Ishikawa (cell line): ENCODE measurements around the gene ADGRG6.

Source experiments
- CREB1 ChIP-seq: IDR thresholded peaks from 2 replicates; pipeline ENCODE4 v1.6.1; 2012; ENCODE audit warnings: low read depth
- EGR1 ChIP-seq: IDR thresholded peaks from 2 replicates; pipeline ENCODE4 v1.6.1; 2012
- EP300 ChIP-seq: IDR thresholded peaks from 2 replicates; pipeline ENCODE4 v1.6.1; 2012; ENCODE audit warnings: borderline replicate concordance
- FOXM1 ChIP-seq: IDR thresholded peaks from 2 replicates; pipeline ENCODE4 v1.6.1; 2012; ENCODE audit warnings: low read depth, borderline replicate concordance
- RAD21 ChIP-seq: IDR thresholded peaks from 2 replicates; pipeline ENCODE4 v1.6.1; 2012; ENCODE audit warnings: low read depth
- TAF1 ChIP-seq: IDR thresholded peaks from 2 replicates; pipeline ENCODE4 v1.6.1; 2012; ENCODE audit warnings: low read depth, mild to moderate bottlenecking
- YY1 ChIP-seq: IDR thresholded peaks from 2 replicates; pipeline ENCODE4 v1.6.1; 2012; ENCODE audit warnings: low read depth
- TF ChIP-seq, protein P1 (sequence below): IDR thresholded peaks from 2 replicates; pipeline ENCODE4 v1.6.1; 2012; ENCODE audit warnings: low read depth, mild to moderate bottlenecking
- TF ChIP-seq, protein P2 (sequence below): IDR thresholded peaks from 2 replicates; pipeline ENCODE4 v1.6.1; 2012
- TF ChIP-seq, protein P3 (sequence below): IDR thresholded peaks from 2 replicates; pipeline ENCODE4 v1.6.1; 2012

DNA sequence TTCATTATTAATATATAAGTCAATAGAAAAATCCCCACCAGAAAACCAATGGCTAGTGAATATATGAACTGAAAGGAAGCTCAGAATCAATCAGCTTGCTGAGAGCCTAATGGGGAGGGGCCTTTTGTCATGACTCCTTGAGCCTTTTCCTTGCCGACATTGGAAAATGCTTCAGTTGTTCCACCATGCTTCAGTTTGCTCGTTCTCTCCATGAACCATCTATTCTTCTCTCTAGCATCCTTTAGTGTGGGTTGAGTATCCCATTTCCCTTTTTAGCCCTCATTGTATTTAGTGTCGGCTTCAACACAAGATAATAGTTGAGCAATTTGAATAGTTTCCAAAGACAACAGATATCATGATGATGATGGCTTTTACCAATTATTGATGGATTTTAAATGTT lies 139.9 kb downstream of the ADGRG6 start:
- TF ChIP-seq, protein P1, sequence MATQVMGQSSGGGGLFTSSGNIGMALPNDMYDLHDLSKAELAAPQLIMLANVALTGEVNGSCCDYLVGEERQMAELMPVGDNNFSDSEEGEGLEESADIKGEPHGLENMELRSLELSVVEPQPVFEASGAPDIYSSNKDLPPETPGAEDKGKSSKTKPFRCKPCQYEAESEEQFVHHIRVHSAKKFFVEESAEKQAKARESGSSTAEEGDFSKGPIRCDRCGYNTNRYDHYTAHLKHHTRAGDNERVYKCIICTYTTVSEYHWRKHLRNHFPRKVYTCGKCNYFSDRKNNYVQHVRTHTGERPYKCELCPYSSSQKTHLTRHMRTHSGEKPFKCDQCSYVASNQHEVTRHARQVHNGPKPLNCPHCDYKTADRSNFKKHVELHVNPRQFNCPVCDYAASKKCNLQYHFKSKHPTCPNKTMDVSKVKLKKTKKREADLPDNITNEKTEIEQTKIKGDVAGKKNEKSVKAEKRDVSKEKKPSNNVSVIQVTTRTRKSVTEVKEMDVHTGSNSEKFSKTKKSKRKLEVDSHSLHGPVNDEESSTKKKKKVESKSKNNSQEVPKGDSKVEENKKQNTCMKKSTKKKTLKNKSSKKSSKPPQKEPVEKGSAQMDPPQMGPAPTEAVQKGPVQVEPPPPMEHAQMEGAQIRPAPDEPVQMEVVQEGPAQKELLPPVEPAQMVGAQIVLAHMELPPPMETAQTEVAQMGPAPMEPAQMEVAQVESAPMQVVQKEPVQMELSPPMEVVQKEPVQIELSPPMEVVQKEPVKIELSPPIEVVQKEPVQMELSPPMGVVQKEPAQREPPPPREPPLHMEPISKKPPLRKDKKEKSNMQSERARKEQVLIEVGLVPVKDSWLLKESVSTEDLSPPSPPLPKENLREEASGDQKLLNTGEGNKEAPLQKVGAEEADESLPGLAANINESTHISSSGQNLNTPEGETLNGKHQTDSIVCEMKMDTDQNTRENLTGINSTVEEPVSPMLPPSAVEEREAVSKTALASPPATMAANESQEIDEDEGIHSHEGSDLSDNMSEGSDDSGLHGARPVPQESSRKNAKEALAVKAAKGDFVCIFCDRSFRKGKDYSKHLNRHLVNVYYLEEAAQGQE: no peak
- no peak for TF ChIP-seq TAF1
- TF ChIP-seq CREB1: no peak
- TF ChIP-seq, protein P2, sequence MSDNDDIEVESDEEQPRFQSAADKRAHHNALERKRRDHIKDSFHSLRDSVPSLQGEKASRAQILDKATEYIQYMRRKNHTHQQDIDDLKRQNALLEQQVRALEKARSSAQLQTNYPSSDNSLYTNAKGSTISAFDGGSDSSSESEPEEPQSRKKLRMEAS: no peak
- no peak for TF ChIP-seq EGR1
- no peak for TF ChIP-seq RAD21
- no peak for TF ChIP-seq EP300
- no peak for TF ChIP-seq YY1
- TF ChIP-seq, protein P3, sequence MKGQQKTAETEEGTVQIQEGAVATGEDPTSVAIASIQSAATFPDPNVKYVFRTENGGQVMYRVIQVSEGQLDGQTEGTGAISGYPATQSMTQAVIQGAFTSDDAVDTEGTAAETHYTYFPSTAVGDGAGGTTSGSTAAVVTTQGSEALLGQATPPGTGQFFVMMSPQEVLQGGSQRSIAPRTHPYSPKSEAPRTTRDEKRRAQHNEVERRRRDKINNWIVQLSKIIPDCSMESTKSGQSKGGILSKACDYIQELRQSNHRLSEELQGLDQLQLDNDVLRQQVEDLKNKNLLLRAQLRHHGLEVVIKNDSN: no peak
- TF ChIP-seq FOXM1: no peak
